Vagina (tissue), 2 donors: ENCODE measurements around the gene GID8.

Experiments used
- CTCF ChIP-seq, 3 experiments: fragments of 450-650 bp in 2 of 3; fragments of 200-600 bp in 1 of 3; sonication (generic) in 1 of 3; IDR thresholded peaks; one replicate each; pipeline ENCODE4 v1.5.1; 2017 to 2019; ENCODE audit warnings: antibody characterized with exemption in 3 of 3, mild to moderate bottlenecking in 2 of 3, moderate library complexity in 2 of 3
- POLR2A ChIP-seq, 2 donors: fragments of 450-650 bp; IDR thresholded peaks; one replicate each; pipeline ENCODE4 v1.6.1; 2017; ENCODE audit warnings: antibody characterized with exemption in 2 of 2, mild to moderate bottlenecking in 2 of 2, moderate library complexity in 2 of 2
- POLR2AphosphoS5 ChIP-seq, 2 donors: sonication (generic); formaldehyde crosslinking; IDR thresholded peaks; one replicate each; pipeline ENCODE4 v1.9.0; 2017; ENCODE audit warnings: antibody characterized with exemption in 2 of 2, mild to moderate bottlenecking in 2 of 2, low read depth in 1 of 2; ENCODE audit not compliant: insufficient read depth in 1 of 2

GRCh38 chr20:62933966-62934365, 4.0 kb upstream of the GID8 start:
- TF ChIP-seq POLR2A (IDR thresholded peaks at IDR 0.05) (no peak), CTCF (IDR thresholded peaks at IDR 0.05) (no peak), POLR2AphosphoS5 (IDR thresholded peaks at IDR 0.05; ENCODE audit: insufficient read depth in 1 of 2, low read depth in 1 of 2) (no peak)
